ENCODE data around the gene TPRN. TPM values are rescaled to one million over a fixed set of nuclear protein-coding genes. Genes with fewer than 3 reads are reported as not detected.
A peak's percentile ranks its signal among the peaks of the same experiment; 100 is the strongest.

The TPRN gene
- total RNA-seq, 1 experiment from 2014 or later = 23.0 TPM

DNA sequence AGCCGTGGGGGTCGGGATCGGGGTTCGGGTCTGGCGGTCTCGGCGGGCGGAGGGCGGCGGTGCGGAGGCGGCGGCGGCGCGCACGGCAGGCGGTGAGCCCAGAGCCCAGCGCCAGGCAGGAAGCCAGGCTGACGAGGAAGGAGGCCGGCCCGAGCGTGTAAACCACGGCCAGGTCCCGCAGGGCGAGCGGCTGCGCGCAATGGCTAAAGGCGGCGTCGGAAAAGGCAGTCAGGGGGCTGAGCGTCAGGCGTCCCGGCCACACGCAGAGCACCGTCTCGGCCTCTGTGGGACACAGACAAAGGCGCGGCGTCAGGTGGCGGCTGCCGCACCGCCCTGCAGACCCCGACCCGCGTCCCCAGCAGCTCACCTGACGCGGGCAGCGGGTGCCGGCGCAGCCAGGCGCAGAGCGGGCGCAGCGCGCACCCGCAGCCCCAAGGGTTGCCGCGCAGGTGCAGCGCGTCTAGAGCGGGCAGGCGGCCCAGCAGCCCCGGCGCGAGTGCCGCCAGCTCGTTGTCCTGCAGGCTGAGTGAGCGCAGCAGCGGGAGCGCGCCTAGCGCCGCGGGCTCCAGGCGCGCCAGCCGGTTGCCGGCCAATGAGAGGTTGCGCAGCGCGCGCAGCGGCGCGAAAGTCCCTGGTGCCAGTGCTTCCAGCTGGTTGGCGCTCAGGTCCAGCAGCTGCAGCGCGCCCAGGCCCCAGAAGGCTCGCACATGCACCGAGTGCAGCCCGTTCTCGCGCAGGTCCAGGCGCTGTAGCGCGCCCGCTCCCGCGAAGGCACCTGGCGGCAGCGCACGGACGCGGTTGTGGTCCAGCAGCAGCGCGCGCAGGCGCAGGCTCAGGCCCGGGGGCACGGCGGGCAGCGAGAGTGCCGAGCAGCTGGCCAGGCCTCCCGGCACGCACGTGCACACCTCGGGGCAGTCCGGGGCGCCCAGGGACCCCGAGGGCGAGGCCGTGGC lies 31.4 kb downstream of the TPRN start:
- POLR2A ChIA-PET (ENCODE audit: low non-redundant PET) = no interaction called here
- TF ChIP-seq, protein P1, sequence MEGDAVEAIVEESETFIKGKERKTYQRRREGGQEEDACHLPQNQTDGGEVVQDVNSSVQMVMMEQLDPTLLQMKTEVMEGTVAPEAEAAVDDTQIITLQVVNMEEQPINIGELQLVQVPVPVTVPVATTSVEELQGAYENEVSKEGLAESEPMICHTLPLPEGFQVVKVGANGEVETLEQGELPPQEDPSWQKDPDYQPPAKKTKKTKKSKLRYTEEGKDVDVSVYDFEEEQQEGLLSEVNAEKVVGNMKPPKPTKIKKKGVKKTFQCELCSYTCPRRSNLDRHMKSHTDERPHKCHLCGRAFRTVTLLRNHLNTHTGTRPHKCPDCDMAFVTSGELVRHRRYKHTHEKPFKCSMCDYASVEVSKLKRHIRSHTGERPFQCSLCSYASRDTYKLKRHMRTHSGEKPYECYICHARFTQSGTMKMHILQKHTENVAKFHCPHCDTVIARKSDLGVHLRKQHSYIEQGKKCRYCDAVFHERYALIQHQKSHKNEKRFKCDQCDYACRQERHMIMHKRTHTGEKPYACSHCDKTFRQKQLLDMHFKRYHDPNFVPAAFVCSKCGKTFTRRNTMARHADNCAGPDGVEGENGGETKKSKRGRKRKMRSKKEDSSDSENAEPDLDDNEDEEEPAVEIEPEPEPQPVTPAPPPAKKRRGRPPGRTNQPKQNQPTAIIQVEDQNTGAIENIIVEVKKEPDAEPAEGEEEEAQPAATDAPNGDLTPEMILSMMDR (conservative IDR thresholded peaks at IDR 0.05; ENCODE audit: low read depth, low read length) = no peak
- peak; percentile 78 for TF ChIP-seq EZH2 (IDR thresholded peaks at IDR 0.05; ENCODE audit: borderline replicate concordance, low read depth, low read length, poor library complexity, severe bottlenecking)
- H3K27ac ChIP-seq (ENCODE audit: low read depth, low read length, poor library complexity, severe bottlenecking) = no peak overlapping the region
- H3K4me3 ChIP-seq (ENCODE audit: low read depth, low read length, poor library complexity, severe bottlenecking) = peak overlapping the region; percentile 32
- intact Hi-C loops (cut with micrococcal nuclease; ENCODE audit: unreplicated experiment) = no loop called here
- no peaks in the 10 kb centered on the region for H3K9me3 ChIP-seq (ENCODE audit: low read depth, low read length, poor library complexity, severe bottlenecking)
- peak; percentile 69 for DNase-seq (ENCODE audit: low spot score)
- peaks cover 72% of the 10 kb centered on the region for H3K27me3 ChIP-seq (replicated peaks; ENCODE audit: insufficient read depth, low read depth, low read length, poor library complexity)
- CTCF ChIA-PET = interaction anchor here (0.7 kb wide), 1 partner anchor 58 kb away, joined by 3 read pairs; the partner anchor contains the start of gene RNF224
- no peaks in the 10 kb centered on the region for H3K36me3 ChIP-seq (ENCODE audit: insufficient read depth, low read length, poor library complexity, severe bottlenecking)
- no peaks in the 10 kb centered on the region for H3K4me1 ChIP-seq (ENCODE audit: insufficient read depth, low read length, poor library complexity, severe bottlenecking)
- no TSS peak for BruUV-seq (replicated peaks)

DNA sequence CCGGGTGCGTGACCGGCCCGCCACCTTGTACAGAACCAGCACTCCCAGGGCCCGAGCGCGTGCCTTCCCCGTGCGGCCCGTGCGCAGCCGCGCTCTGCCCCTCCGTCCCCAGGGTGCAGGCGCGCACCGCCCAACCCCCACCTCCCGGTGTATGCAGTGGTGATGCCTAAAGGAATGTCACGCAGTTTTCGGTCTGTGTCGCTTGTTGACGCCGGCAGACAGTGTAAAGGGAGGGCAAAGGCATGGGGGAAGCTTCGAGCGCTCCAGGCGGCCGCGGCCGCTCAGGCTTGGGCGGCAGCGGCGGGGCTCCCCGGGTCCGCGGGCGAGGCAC lies 32.0 kb downstream of the TPRN start:
- peaks cover 77% of the 10 kb centered on the region for H3K27me3 ChIP-seq (replicated peaks; ENCODE audit: insufficient read depth, low read depth, low read length, poor library complexity)
- BruUV-seq (replicated peaks) = no TSS peak

DNA sequence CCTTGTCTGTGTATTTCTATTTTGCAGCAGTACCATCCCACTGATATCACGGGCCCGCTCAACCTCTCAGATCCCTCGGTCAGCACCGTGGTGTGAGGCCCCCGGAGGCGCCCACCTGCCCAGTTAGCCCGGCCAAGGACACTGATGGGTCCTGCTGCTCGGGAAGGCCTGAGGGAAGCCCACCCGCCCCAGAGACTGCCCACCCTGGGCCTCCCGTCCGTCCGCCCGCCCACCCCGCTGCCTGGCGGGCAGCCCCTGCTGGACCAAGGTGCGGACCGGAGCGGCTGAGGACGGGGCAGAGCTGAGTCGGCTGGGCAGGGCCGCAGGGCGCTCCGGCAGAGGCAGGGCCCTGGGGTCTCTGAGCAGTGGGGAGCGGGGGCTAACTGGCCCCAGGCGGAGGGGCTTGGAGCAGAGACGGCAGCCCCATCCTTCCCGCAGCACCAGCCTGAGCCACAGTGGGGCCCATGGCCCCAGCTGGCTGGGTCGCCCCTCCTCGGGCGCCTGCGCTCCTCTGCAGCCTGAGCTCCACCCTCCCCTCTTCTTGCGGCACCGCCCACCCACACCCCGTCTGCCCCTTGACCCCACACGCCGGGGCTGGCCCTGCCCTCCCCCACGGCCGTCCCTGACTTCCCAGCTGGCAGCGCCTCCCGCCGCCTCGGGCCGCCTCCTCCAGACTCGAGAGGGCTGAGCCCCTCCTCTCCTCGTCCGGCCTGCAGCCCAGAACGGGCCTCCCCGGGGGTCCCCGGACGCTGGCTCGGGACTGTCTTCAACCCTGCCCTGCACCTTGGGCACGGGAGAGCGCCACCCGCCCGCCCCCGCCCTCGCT lies 32.6 kb downstream of the TPRN start:
- no TSS peak for BruUV-seq (replicated peaks)
- CTCF ChIA-PET = no interaction called here
- intact Hi-C loops (cut with micrococcal nuclease; ENCODE audit: unreplicated experiment) = no loop called here

More for the DNA sequence above, 32.0 kb downstream of the TPRN start:
- H3K9me3 ChIP-seq (ENCODE audit: low read depth, low read length, poor library complexity, severe bottlenecking) = no peaks in the 10 kb centered on the region
- ChIA-PET CTCF (interaction anchor here (0.7 kb wide), 1 partner anchor 59 kb away, joined by 3 read pairs; the partner anchor contains the start of gene RNF224), POLR2A (ENCODE audit: low non-redundant PET) (no interaction called here)
- intact Hi-C loops (cut with micrococcal nuclease; ENCODE audit: unreplicated experiment) = no loop called here
- TF ChIP-seq, protein P1 (conservative IDR thresholded peaks at IDR 0.05; ENCODE audit: low read depth, low read length) = no peak
- peak; percentile 57 for TF ChIP-seq EZH2 (IDR thresholded peaks at IDR 0.05; ENCODE audit: borderline replicate concordance, low read depth, low read length, poor library complexity, severe bottlenecking)
- no peak overlapping the region for H3K27ac ChIP-seq (ENCODE audit: low read depth, low read length, poor library complexity, severe bottlenecking)
- no peak for DNase-seq (ENCODE audit: low spot score)
- peak overlapping the region; percentile 32 for H3K4me3 ChIP-seq (ENCODE audit: low read depth, low read length, poor library complexity, severe bottlenecking)
- H3K36me3 ChIP-seq (ENCODE audit: insufficient read depth, low read length, poor library complexity, severe bottlenecking) = no peaks in the 10 kb centered on the region
- H3K4me1 ChIP-seq (ENCODE audit: insufficient read depth, low read length, poor library complexity, severe bottlenecking) = no peaks in the 10 kb centered on the region

More for the DNA sequence above, 32.6 kb downstream of the TPRN start:
- Histone ChIP-seq H3K4me1 (ENCODE audit: insufficient read depth, low read length, poor library complexity, severe bottlenecking) (peaks cover 2% of the 10 kb centered on the region), H3K9me3 (ENCODE audit: low read depth, low read length, poor library complexity, severe bottlenecking) (no peaks in the 10 kb centered on the region), H3K27me3 (replicated peaks; ENCODE audit: insufficient read depth, low read depth, low read length, poor library complexity) (peaks cover 83% of the 10 kb centered on the region), H3K4me3 (ENCODE audit: low read depth, low read length, poor library complexity, severe bottlenecking) (no peak overlapping the region), H3K27ac (ENCODE audit: low read depth, low read length, poor library complexity, severe bottlenecking) (no peak overlapping the region), H3K36me3 (ENCODE audit: insufficient read depth, low read length, poor library complexity, severe bottlenecking) (no peaks in the 10 kb centered on the region)
- TF ChIP-seq EZH2 (IDR thresholded peaks at IDR 0.05; ENCODE audit: borderline replicate concordance, low read depth, low read length, poor library complexity, severe bottlenecking) = peak; percentile 84
- TF ChIP-seq, protein P1 (conservative IDR thresholded peaks at IDR 0.05; ENCODE audit: low read depth, low read length) = no peak
- POLR2A ChIA-PET (ENCODE audit: low non-redundant PET) = no interaction called here
- no peak for DNase-seq (ENCODE audit: low spot score)
